Loucy (cell line): ENCODE data around the gene SEC14L1.

ENCODE experiments used
- H2AFZ ChIP-seq: fragments of 200-600 bp; sonication (generic); 2 replicates; pipeline ENCODE4 v1.6.0; 2016; ENCODE audit warnings: antibody characterized with exemption, mild to moderate bottlenecking, low read length, moderate library complexity
- H3F3A ChIP-seq: fragments of 200-600 bp; 2 replicates; pipeline ENCODE4 v1.6.0; 2016; ENCODE audit warnings: antibody characterized with exemption, low read depth, mild to moderate bottlenecking
- H3K27me3 ChIP-seq: fragments of 200-600 bp; sonication (generic); 2 replicates; pipeline ENCODE4 v1.6.1; 2014; ENCODE audit warnings: low read length, mild to moderate bottlenecking; ENCODE audit not compliant: insufficient read depth, poor library complexity, severe bottlenecking
- H3K36me3 ChIP-seq: fragments of 200-600 bp; sonication (generic); 2 replicates; pipeline ENCODE4 v1.6.1; 2016; ENCODE audit warnings: low read length; ENCODE audit not compliant: insufficient read depth
- H3K4me1 ChIP-seq: fragments of 200-600 bp; sonication (generic); 2 replicates; pipeline ENCODE4 v1.5.1; 2014; ENCODE audit warnings: low read length, mild to moderate bottlenecking; ENCODE audit not compliant: insufficient read depth, poor library complexity, severe bottlenecking
- H3K4me2 ChIP-seq: fragments of 200-600 bp; sonication (generic); 2 replicates; pipeline ENCODE4 v1.6.0; 2014; ENCODE audit warnings: antibody characterized with exemption, low read length, low read depth, mild to moderate bottlenecking; ENCODE audit not compliant: poor library complexity, severe bottlenecking
- H3K4me3 ChIP-seq: fragments of 200-600 bp; sonication (generic); 2 replicates; pipeline ENCODE4 v1.5.1; 2014; ENCODE audit warnings: low read length, mild to moderate bottlenecking, mixed read lengths; ENCODE audit not compliant: poor library complexity, severe bottlenecking
- H3K79me2 ChIP-seq: fragments of 200-600 bp; sonication (generic); 2 replicates; pipeline ENCODE4 v1.6.1; 2014; ENCODE audit warnings: low read length; ENCODE audit not compliant: insufficient read depth
- H3K9ac ChIP-seq: fragments of 200-600 bp; sonication (generic); 2 replicates; pipeline ENCODE4 v1.6.0; 2014; ENCODE audit warnings: mild to moderate bottlenecking, low read depth, low read length, moderate library complexity; ENCODE audit not compliant: poor library complexity, severe bottlenecking
- H3K9me2 ChIP-seq: fragments of 200-600 bp; sonication (generic); replicated peaks from 2 replicates; pipeline ENCODE4 v1.6.1; 2016; ENCODE audit warnings: low read depth, low read length, mixed read lengths
- H3K9me3 ChIP-seq: fragments of 200-600 bp; sonication (generic); 2 replicates; pipeline ENCODE4 v1.6.1; 2014; ENCODE audit warnings: mild to moderate bottlenecking, antibody characterized with exemption, low read length, low read depth; ENCODE audit not compliant: insufficient read depth
- H4K20me1 ChIP-seq: fragments of 200-600 bp; sonication (generic); 2 replicates; pipeline ENCODE4 v1.6.0; 2014; ENCODE audit warnings: antibody characterized with exemption, low read length, mild to moderate bottlenecking; ENCODE audit not compliant: insufficient read depth, poor library complexity, severe bottlenecking
- CTCF ChIP-seq: fragments of 200-600 bp; sonication (generic); conservative IDR thresholded peaks from 2 replicates; pipeline ENCODE4 v1.5.1; 2014; ENCODE audit warnings: mild to moderate bottlenecking, antibody characterized with exemption, low read length
- EZH2phosphoT487 ChIP-seq: fragments of 200-600 bp; IDR thresholded peaks from 2 replicates; pipeline ENCODE4 v1.6.1; 2018; ENCODE audit warnings: antibody characterized with exemption, mild to moderate bottlenecking, moderate library complexity, borderline replicate concordance

The SEC14L1 gene

DNA sequence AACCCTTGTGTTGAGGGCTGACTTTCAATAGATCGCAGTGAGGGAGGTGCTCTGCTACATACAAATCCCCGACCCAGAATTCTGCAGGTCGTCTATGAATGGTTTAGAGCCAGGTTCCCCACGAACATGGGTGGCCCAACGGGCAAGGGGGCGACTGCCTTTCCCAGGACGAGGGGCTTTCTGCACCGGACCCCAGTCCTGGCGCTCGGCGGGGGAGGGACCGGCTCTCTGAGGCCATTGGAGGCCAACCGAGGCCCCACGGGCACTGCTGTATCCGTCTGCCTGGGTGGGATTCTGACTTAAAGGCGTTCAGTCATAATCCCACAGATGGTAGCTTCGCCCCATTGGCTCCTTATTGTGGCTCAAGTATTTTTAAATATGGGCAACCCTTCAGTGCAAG is 21.2 kb downstream of the SEC14L1 start:
- no peak overlapping the region for H2AFZ ChIP-seq
- H3F3A ChIP-seq = no peaks in the 10 kb centered on the region
- peaks cover 78% of the 10 kb centered on the region for H3K79me2 ChIP-seq
- no peak overlapping the region for H3K9ac ChIP-seq
- H3K4me1 ChIP-seq = peaks cover 5% of the 10 kb centered on the region
- H3K9me2 ChIP-seq = no peaks in the 10 kb centered on the region
- peaks cover 6% of the 10 kb centered on the region; the same call in 1 of the 2 replicates for H3K36me3 ChIP-seq
- peaks cover 2% of the 10 kb centered on the region; the same call in 1 of the 2 replicates for H3K9me3 ChIP-seq
- no peaks in the 10 kb centered on the region for H3K27me3 ChIP-seq
- TF ChIP-seq EZH2phosphoT487 (no peak), CTCF (no peak)
- no peak overlapping the region for H3K4me3 ChIP-seq
- no peak overlapping the region for H3K4me2 ChIP-seq
- H4K20me1 ChIP-seq = no peaks in the 10 kb centered on the region

DNA sequence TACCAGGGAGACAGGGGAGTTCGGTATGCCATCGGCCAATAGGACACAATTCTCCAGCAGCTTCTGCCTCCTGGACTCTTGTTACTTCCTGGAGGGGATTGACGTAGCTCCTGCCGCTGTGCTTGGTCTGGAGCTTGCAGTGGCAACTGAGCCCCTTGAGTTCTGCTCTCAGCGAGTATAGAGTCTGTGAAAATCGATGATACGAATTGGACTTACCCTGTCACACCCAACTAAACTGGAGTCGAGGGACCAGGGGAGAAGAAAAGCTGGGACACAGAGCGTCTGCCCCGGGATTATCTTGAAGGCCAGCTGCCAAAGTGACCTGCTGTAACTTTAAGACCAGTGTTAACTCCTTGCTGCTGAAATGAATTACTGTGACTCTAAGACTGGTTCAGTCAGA is 22.2 kb downstream of the SEC14L1 start:
- peaks cover 6% of the 10 kb centered on the region; the same call in 1 of the 2 replicates for H3K36me3 ChIP-seq
- peaks cover 13% of the 10 kb centered on the region; the same call in 1 of the 2 replicates for H3K9me3 ChIP-seq
- H3K4me1 ChIP-seq = peaks cover 5% of the 10 kb centered on the region
- no peak overlapping the region for H3K4me2 ChIP-seq
- H3K27me3 ChIP-seq = no peaks in the 10 kb centered on the region
- H3K9me2 ChIP-seq = no peaks in the 10 kb centered on the region
- H3F3A ChIP-seq = no peaks in the 10 kb centered on the region
- H3K9ac ChIP-seq = no peak overlapping the region
- no peak overlapping the region for H3K4me3 ChIP-seq
- H3K79me2 ChIP-seq = peaks cover 83% of the 10 kb centered on the region
- TF ChIP-seq EZH2phosphoT487 = no peak
- no peak for TF ChIP-seq CTCF
- H4K20me1 ChIP-seq = no peaks in the 10 kb centered on the region
- no peak overlapping the region for H2AFZ ChIP-seq

GRCh38 chr17:77163511-77164280 is 22.9 kb downstream of the SEC14L1 start:
- no peaks in the 10 kb centered on the region for H3F3A ChIP-seq
- H3K4me3 ChIP-seq = no peak overlapping the region
- H3K79me2 ChIP-seq = peaks cover 84% of the 10 kb centered on the region
- H3K9ac ChIP-seq = no peak overlapping the region
- H4K20me1 ChIP-seq = no peaks in the 10 kb centered on the region
- TF ChIP-seq CTCF = no peak
- TF ChIP-seq EZH2phosphoT487 = no peak
- peaks cover 5% of the 10 kb centered on the region for H3K4me1 ChIP-seq
- H3K27me3 ChIP-seq = no peaks in the 10 kb centered on the region
- H2AFZ ChIP-seq = no peak overlapping the region
- H3K9me2 ChIP-seq = no peaks in the 10 kb centered on the region
- H3K4me2 ChIP-seq = no peak overlapping the region
- H3K36me3 ChIP-seq = peaks cover 2% of the 10 kb centered on the region; the same call in 1 of the 2 replicates
- peaks cover 18% of the 10 kb centered on the region; the same call in 1 of the 2 replicates for H3K9me3 ChIP-seq
